Measurements from ENCODE around the gene BSN.

- TF ChIP-seq POLR2A (IDR thresholded peaks at IDR 0.05): no peak
- TF ChIP-seq CTCF (IDR thresholded peaks at IDR 0.05): no peak
These were observed 23.1 kb upstream of the BSN start for GRCh38 chr3:49531218-49531617.

Data from body of pancreas (tissue), 4 donors.